K562 (cell line): ENCODE results near the gene MAPRE2. TPM values are rescaled to one million over a fixed set of nuclear protein-coding genes. Genes with fewer than 3 reads are reported as not detected.

Experiments
- ARNT ChIP-seq, 2 experiments: fragments of 450-650 bp; IDR thresholded peaks; 2 replicates each; pipeline ENCODE4 v1.6.1; 2016; ENCODE audit warnings: mild to moderate bottlenecking in 1 of 2
- CCAR2 ChIP-seq: fragments of 200-400 bp; formaldehyde crosslinking; IDR thresholded peaks from 2 replicates; pipeline ENCODE4 v1.6.1; 2017; ENCODE audit warnings: mild to moderate bottlenecking, low read depth, low read length
- GTF2A2 ChIP-seq: IDR thresholded peaks from 2 replicates; pipeline ENCODE4 v1.6.1; 2016; ENCODE audit warnings: mild to moderate bottlenecking, missing genetic modification characterization, missing compliant biosample characterization
- HOMEZ ChIP-seq: fragments of 250-450 bp; sonication (Bioruptor Pico); IDR thresholded peaks from 2 replicates; pipeline ENCODE4 v1.4.0; 2020; ENCODE audit warnings: mild to moderate bottlenecking, moderate library complexity
- MBD1 ChIP-seq: fragments of 250-450 bp; sonication (Bioruptor Pico); IDR thresholded peaks from 2 replicates; pipeline ENCODE4 v1.8.0; 2022; ENCODE audit warnings: inconsistent platforms
- NR2C2 ChIP-seq, 2 experiments: fragments of 200-800 bp in 1 of 2; sonication (Bioruptor generic) in 1 of 2; sonication (generic) in 1 of 2; formaldehyde crosslinking in 1 of 2; IDR thresholded peaks; 2 replicates each; pipeline versions ENCODE4 v1.6.1 to v1.8.0; 2016 to 2022; ENCODE audit warnings: mild to moderate bottlenecking in 1 of 2, missing compliant biosample characterization in 1 of 2, missing genetic modification characterization in 1 of 2, missing genetic modification reagents in 1 of 2
- NR3C1 ChIP-seq: sonication (generic); formaldehyde crosslinking; IDR thresholded peaks from 2 replicates; pipeline ENCODE4 v1.8.1; 2022; ENCODE audit warnings: missing genetic modification reagents
- NRF1 ChIP-seq, 2 experiments: fragments of 450-650 bp; IDR thresholded peaks in 1 of 2; conservative IDR thresholded peaks in 1 of 2; 2 replicates each; pipeline ENCODE4 v1.6.1; 2014; ENCODE audit warnings: mild to moderate bottlenecking in 2 of 2
- PHB ChIP-seq: fragments of 250-450 bp; sonication (Bioruptor Pico); IDR thresholded peaks from 2 replicates; pipeline ENCODE4 v1.5.0; 2021
- PKNOX1 ChIP-seq: fragments of 450-650 bp; IDR thresholded peaks from 2 replicates; pipeline ENCODE4 v1.6.1; 2016
- RAD21 ChIP-seq, 2 experiments: fragments of 250-450 bp in 1 of 2; fragments of 450-650 bp in 1 of 2; sonication (Bioruptor Pico) in 1 of 2; formaldehyde crosslinking in 1 of 2; IDR thresholded peaks in 1 of 2; conservative IDR thresholded peaks in 1 of 2; 2 replicates each; pipeline versions ENCODE4 v1.4.0 to v1.8.0; 2020 to 2022; ENCODE audit warnings: mild to moderate bottlenecking in 2 of 2, moderate library complexity in 1 of 2
- SIRT6 ChIP-seq: IDR thresholded peaks from one replicate; pipeline ENCODE4 v1.6.1; 2012; ENCODE audit warnings: low read depth, mild to moderate bottlenecking, control low read depth, inconsistent platforms, low read length, moderate library complexity
- SMAD4 ChIP-seq: fragments of 250-450 bp; sonication (Bioruptor Pico); conservative IDR thresholded peaks from 2 replicates; pipeline ENCODE4 v1.8.0; 2021; ENCODE audit warnings: inconsistent platforms, mild to moderate bottlenecking, moderate library complexity
- SNRNP70 ChIP-seq: fragments of 200-400 bp; formaldehyde crosslinking; optimal IDR thresholded peaks from 2 replicates; pipeline ENCODE3; 2017; ENCODE audit warnings: low read depth, low read length
- ZBED1 ChIP-seq: IDR thresholded peaks from 2 replicates; pipeline ENCODE4 v1.6.1; 2014
- ZC3H4 ChIP-seq: sonication (generic); formaldehyde crosslinking; IDR thresholded peaks from 2 replicates; pipeline ENCODE4 v1.9.0; 2021; ENCODE audit warnings: missing genetic modification reagents, borderline replicate concordance
- ZNF124 ChIP-seq: sonication (generic); formaldehyde crosslinking; IDR thresholded peaks from 2 replicates; pipeline ENCODE4 v1.8.1; 2022; ENCODE audit warnings: missing genetic modification reagents
- ZNF3 ChIP-seq: fragments of 250-450 bp; sonication (Bioruptor Pico); IDR thresholded peaks from 2 replicates; pipeline ENCODE4 v1.5.0; 2021; ENCODE audit warnings: mild to moderate bottlenecking, moderate library complexity
- ZNF518B ChIP-seq: fragments of 250-450 bp; sonication (Bioruptor Pico); IDR thresholded peaks from 2 replicates; pipeline ENCODE4 v1.5.0; 2021; ENCODE audit warnings: mild to moderate bottlenecking, moderate library complexity
- polyA plus RNA-seq, 8 experiments: library from polyadenylated mRNA; depleted of rRNA in 4 of 8; stranded (reverse) in 5 of 8; unstranded in 3 of 8; fragments of >200 nt; fragmentation: Nextera tagmentation in 2 of 8; fragmentation: Illumina TruSeq in 1 of 8; extraction: Ambion mirVana in 2 of 8; extraction: Trizol in 1 of 8; gene quantifications; 2 replicates each; pipeline versions ENCODE4 v1.2.1 to v1.2.3, GENCODE V29; 2011 to 2014; ENCODE audit warnings: inconsistent platforms in 1 of 8, missing spikeins in 1 of 8
- total RNA-seq, 7 experiments: library from RNA; depleted of rRNA in 6 of 7; stranded (reverse); fragments of >200 nt in 6 of 7; fragmentation: Illumina TruSeq in 2 of 7; extraction: Trizol in 2 of 7; gene quantifications; 2 replicates each; pipeline versions ENCODE4 v1.2.1 to v1.2.3, GENCODE V29; 2011 to 2021; ENCODE audit warnings: low replicate concordance in 1 of 7

MAPRE2 gene
- total and polyA plus RNA-seq, 9 of the 15 experiments (the other 6 are each of a cell fraction or from before 2014, with no cell fraction given) = 32.3 to 70.7 (median 40.7) TPM

- no peak for TF ChIP-seq MBD1 (CRISPR knock-in tag)
- TF ChIP-seq PKNOX1 = peak; percentile 88
- no peak for TF ChIP-seq SNRNP70
- no peak for TF ChIP-seq NR3C1 (CRISPR knock-in tag)
- TF ChIP-seq NRF1 (conservative IDR thresholded peaks at IDR 0.05 in 1 of 2, IDR thresholded peaks at IDR 0.05 in 1 of 2) = no peak
- TF ChIP-seq SIRT6 = no peak
- no peak for TF ChIP-seq HOMEZ (CRISPR knock-in tag)
- TF ChIP-seq GTF2A2 (tag) = no peak
- TF ChIP-seq ZBED1 = no peak
- no peak for TF ChIP-seq ZC3H4
- TF ChIP-seq CCAR2 = no peak
- TF ChIP-seq RAD21 (CRISPR knock-in tag; conservative IDR thresholded peaks at IDR 0.05 in 1 of 2, IDR thresholded peaks at IDR 0.05 in 1 of 2) = peak in 1 of 2 experiments; percentile 15; a peak in 1 of 4 replicates
- no peak for TF ChIP-seq NR2C2 (CRISPR knock-in tag; IDR thresholded peaks at IDR 0.05)
- TF ChIP-seq NR2C2 (tag; IDR thresholded peaks at IDR 0.05) = no peak
- no peak for TF ChIP-seq ZNF3 (CRISPR knock-in tag)
- peak in 1 of 2 experiments; percentile 96; a peak in 3 of 4 replicates for TF ChIP-seq ARNT (IDR thresholded peaks at IDR 0.05)
- TF ChIP-seq ZNF124 (CRISPR knock-in tag) = no peak
- no peak for TF ChIP-seq PHB
- no peak for TF ChIP-seq ZNF518B
- peak; percentile 71 for TF ChIP-seq SMAD4
Measured at GRCh38 chr18:35110554-35111485, 69.6 kb downstream of the MAPRE2 start (continued).
